ENCODE data around the gene KCNQ2.

DNA sequence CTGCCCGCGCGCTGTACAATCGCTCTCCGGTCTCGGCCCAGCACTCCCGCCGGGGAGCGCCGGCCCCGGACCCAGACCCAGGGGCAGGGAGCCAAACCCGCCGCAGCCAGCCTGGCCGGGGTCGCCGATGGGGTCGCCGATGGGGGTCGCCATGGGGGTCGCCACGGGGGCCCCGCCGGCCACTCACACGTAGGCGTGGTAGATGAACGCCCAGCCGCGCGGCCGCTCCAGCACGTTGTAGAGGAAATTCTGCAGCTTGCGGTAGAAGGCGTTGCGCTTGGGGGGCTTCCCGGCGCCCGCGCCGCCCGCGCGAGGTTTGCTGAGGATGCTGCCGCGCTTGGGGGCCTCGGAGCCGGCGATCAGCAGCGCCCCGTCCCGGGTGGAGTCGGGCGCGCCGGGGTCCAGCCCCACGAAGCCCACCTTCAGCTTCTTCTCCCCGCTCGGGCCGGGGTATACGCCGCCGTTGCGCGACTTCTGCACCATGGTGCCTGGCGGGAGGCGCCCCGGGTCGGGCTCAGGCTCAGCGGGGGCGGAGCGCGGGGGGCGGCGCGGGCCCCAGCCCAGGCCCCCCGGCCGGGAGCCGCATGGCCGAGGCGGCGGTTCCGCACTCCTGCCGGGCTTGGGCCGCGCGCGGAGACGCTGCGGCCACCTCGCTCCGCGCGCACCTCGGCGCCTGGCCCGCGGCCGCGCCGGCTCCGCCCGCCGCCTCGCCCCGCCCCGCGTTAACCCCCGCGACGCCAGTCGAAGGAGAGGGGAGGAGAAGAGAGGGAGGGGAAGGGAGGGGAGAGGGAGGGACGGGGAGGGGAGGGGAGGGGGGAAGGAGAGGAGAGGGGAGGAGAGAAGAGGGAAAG lies at the start of gene KCNQ2:
- no peak for TF ChIP-seq POLR2A (IDR thresholded peaks at IDR 0.05)
- TF ChIP-seq POLR2AphosphoS5 (IDR thresholded peaks at IDR 0.05), result no peak
- TF ChIP-seq CTCF (IDR thresholded peaks at IDR 0.05), result no peak

All from prostate gland (tissue), 2 donors.